ENCODE data around the gene DGUOK.

- TF ChIP-seq CTCF (IDR thresholded peaks at IDR 0.05) = no peak
- TF ChIP-seq POLR2A (IDR thresholded peaks at IDR 0.05) = no peak
Observed at GRCh38 chr2:73919596-73920228, 7.0 kb upstream of the DGUOK start.

Measured in sigmoid colon (tissue), 3 donors.